ENCODE results near the gene SOHLH1.

Gene SOHLH1

GRCh38 chr9:135699440-135699839 lies at the start of gene SOHLH1:
SOHLH1 (minus strand) TSS chr9:135699481; CDS start chr9:135699467, 14 bp downstream.
- no peak for DNase-seq (ENCODE audit: low read depth in 1 of 2, low spot score in 1 of 2)
- TF ChIP-seq JUND (IDR thresholded peaks at IDR 0.05; ENCODE audit: low read depth): no peak
- in situ Hi-C loops (cut with HindIII; ENCODE audit: low pct_unique_long_range_greater_than_20kb, low sequenced_read_pairs): no loop called here

GRCh38 chr9:135748676-135749075 lies 49.4 kb upstream of the SOHLH1 start:
- in situ Hi-C loops (cut with HindIII; ENCODE audit: low pct_unique_long_range_greater_than_20kb, low sequenced_read_pairs): no loop called here
- DNase-seq (ENCODE audit: low read depth in 1 of 2, low spot score in 1 of 2): no peak
- TF ChIP-seq JUND (IDR thresholded peaks at IDR 0.05; ENCODE audit: low read depth): no peak

DNA sequence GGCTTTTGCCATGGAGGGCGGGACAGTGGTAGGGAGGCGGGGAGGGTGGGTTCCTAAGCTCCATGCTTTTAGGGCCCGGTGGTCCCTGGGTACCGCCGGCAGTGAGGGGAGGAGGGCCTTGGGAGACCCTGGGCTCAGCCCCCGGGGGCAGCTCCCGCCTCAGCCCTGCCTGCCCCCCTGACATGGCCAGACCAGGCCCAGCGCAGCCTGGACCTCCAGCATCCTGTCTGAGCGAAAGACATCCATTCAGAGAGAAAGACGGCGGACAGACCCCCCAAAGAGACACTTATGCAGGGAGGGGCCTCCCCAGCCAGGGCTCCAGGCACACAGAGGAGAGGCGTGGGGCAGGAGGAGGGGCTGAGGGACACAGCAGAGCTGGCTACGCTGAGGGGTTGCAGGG lies 48.0 kb upstream of the SOHLH1 start:
- in situ Hi-C loops (cut with HindIII; ENCODE audit: low pct_unique_long_range_greater_than_20kb, low sequenced_read_pairs): no loop called here
- no peak for DNase-seq (ENCODE audit: low read depth in 1 of 2, low spot score in 1 of 2)
- no peak for TF ChIP-seq JUND (IDR thresholded peaks at IDR 0.05; ENCODE audit: low read depth)

DNA sequence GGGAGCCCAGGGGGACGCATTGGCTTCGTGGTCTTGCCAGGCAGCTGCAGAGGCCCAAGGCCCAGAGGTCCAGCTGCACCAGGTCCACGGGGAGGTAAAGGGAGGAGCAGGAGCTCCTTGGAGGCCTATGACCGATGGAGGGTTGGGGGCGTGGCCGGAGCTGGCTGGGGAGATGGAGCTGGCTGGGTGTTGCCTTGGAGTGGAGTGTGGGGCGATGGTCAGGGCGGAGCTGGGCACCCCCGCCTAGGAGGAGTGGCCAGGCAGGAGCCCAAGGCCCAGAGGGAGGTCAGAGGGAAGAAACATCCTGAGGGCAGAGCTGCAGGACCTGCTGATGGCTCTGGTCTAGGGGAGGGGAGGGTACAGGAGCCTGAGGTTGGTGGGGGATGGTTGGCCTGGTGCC lies 47.3 kb upstream of the SOHLH1 start:
- in situ Hi-C loops (cut with HindIII; ENCODE audit: low pct_unique_long_range_greater_than_20kb, low sequenced_read_pairs): no loop called here
- TF ChIP-seq JUND (IDR thresholded peaks at IDR 0.05; ENCODE audit: low read depth): no peak

DNA sequence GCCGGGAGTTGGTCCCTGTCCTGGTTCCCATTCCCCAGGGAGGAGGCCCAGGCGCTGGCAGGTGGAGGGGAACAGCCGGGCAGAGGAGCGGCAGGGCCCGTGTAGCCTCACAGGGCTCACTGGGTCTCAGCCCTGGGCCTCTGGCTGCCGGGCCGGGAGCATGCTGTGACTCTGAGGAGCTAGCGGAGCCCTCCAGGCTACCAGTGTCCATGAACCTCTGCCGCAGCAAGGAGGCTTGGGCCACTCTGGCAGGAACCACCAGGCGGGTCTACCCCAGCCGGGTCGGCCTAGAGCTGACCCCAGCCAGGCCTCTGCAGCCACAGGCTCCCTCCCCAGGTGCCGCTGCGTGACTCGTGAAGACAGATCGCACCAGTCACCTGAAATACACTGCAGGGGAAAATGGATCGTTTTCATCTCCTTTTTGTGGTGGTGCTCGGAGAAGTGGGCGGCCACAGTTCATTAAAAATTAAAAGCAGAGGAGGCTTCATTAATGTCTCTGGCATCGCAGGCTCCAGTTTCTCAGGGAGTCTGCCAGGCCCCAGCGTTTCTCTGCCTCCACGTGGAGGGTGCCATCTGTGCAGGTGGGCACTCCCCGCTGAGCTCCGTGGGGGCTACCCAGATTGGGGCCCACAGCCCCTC lies 46.5 kb upstream of the SOHLH1 start:
- no peak for TF ChIP-seq JUND (IDR thresholded peaks at IDR 0.05; ENCODE audit: low read depth)
- in situ Hi-C loops (cut with HindIII; ENCODE audit: low pct_unique_long_range_greater_than_20kb, low sequenced_read_pairs): no loop called here
- DNase-seq (ENCODE audit: low read depth in 1 of 2, low spot score in 1 of 2): no peak

More for the DNA sequence above, 47.3 kb upstream of the SOHLH1 start:
- DNase-seq (ENCODE audit: low read depth in 1 of 2, low spot score in 1 of 2): no peak

DNA sequence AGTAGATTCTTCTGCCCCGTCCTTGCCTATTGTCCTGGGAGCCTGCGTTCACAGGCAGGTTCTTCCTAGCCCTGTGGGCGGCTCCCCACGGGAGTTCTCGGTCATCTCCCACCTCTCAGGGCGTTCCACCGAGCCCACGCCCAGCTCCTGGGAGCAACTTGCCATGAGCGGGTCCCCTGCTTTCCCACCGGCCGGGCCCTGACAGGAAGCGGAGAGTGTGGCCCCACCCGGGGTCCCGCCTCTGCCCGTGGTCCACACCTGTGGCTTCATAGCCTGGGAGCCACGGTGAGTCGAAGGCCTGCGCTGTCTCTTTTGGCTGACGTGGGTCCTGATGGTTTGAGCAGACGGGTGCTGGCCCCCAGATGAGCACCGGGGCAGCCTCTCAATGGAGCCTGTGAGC lies 45.9 kb upstream of the SOHLH1 start:
- DNase-seq (ENCODE audit: low read depth in 1 of 2, low spot score in 1 of 2): no peak
- in situ Hi-C loops (cut with HindIII; ENCODE audit: low pct_unique_long_range_greater_than_20kb, low sequenced_read_pairs): no loop called here
- no peak for TF ChIP-seq JUND (IDR thresholded peaks at IDR 0.05; ENCODE audit: low read depth)

DNA sequence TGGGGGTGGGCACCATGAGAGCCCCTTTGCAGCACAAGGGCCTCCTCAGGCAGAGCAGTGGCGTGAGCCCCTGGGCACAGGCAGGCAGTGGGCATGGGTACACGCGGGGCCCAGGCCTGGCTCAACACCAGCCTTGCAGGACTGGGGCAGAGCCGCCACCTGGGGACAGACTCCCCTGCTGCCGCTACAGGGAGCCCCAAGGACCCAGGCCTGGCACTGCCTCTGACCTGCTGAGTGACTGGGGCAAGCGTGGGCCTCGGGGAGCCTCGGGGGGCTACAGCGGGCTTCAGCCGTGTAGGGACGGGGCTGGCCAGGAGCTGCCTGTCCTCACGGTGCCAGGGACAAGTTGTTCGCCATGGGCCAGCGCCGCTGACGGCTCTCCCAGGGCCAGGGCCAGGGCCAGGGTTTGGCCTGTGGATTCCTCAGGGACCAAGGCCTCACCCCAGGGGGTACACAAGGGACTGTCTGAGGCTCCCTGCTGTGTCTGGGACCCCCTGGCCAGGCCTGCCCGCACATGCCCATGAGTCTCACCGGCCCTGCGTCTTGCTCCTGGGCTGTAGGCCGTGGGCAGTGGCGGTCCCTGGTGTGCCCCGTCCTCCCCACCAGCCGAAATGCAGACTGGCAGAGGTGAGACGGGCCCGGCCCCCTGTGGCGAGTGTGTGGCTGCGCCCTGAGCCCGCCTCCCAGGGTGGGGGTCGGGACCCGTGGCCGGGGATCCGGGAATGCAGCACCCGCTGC lies 45.2 kb upstream of the SOHLH1 start:
- no peak for TF ChIP-seq JUND (IDR thresholded peaks at IDR 0.05; ENCODE audit: low read depth)
- in situ Hi-C loops (cut with HindIII; ENCODE audit: low pct_unique_long_range_greater_than_20kb, low sequenced_read_pairs): no loop called here
- no peak for DNase-seq (ENCODE audit: low read depth in 1 of 2, low spot score in 1 of 2)

DNA sequence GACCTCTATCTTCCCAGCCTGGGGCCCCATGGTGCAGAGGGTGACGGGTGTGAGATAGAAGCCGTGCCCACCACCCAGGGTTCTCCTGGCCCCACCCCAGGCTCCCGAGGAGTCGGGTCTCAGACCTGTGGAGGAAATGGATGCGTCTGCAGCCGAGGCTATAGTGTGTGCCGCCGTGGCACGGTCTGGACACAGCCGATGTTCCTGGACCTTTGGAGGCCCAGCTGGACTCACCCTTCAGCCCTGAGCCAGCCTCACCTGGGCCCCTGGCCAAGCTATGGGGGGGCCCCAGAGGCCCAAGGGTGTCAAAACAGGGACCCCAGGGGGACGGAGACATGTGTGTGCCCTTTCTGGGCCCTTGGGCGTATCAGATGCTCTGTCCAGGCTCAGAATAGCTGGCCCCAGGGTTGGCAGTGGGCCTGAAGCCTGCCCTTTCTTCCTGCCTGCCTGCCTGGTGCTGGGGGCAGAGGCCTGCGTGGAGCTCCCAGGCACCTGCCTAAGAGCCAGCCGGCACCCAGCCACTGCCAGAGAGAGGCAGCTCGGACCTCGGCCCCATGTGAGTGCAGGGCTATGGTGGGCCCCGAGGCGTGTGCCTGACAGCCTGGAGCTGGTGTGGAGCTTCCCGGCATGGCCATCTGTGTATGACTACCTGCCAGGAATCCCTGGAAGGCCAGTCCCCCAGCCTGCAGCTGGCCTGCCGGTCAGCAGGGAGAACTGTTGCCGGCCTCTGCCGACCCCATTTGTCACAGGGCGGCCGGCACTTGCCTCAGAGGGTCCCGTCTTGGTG lies 44.5 kb upstream of the SOHLH1 start:
- no peak for DNase-seq (ENCODE audit: low read depth in 1 of 2, low spot score in 1 of 2)
- TF ChIP-seq JUND (IDR thresholded peaks at IDR 0.05; ENCODE audit: low read depth): no peak
- in situ Hi-C loops (cut with HindIII; ENCODE audit: low pct_unique_long_range_greater_than_20kb, low sequenced_read_pairs): no loop called here

- in situ Hi-C loops (cut with HindIII; ENCODE audit: low pct_unique_long_range_greater_than_20kb, low sequenced_read_pairs): no loop called here
These were observed 43.7 kb upstream of the SOHLH1 start for GRCh38 chr9:135743021-135743420.

DNA sequence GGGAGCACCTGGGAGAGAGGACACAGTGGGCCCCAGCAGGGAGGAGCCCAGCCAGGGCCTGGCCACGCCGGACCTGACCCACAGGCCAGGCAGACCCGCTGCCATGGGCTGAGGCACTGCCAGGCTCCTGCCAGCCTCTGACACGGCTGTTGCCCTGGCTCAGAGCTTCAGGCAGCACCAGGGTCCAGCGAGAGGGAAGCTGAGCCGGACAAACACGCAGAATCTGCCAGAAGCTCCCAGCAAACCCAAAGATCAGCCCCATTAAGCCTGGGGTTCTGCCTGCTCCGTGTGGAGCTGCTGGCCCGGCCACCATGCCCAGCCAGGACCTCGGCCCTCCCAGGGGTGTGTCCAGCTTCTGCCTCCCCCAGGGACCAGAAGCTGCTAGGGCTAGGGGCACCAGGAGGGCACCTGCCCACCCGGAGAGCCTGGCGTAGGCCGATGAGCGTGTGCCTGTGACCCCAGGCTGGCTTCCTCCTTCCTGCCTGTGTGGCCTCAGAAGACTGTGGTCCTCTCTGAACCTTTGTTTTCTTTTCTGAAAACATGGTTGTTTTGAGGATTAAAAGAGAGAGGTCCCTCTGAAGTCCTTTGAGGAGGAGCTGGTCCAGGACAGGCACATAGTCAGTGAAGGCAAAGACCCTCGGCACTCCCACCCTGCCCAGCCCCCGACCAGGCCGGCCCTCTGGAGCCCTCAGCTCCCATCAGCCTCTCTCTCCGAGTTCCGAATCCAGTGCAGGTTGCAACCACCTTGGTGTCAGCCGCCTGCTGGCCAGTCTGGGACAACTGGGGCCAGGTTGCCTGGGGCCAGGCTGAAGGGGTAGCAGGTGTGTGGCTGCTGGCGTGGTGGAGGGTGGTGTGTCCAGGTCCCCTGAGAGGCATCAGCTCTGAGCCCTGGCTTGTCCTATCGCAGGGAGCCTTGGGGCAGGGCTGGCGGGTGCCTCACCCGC lies 42.3 kb upstream of the SOHLH1 start:
- no peak for TF ChIP-seq JUND (IDR thresholded peaks at IDR 0.05; ENCODE audit: low read depth)
- DNase-seq (ENCODE audit: low read depth in 1 of 2, low spot score in 1 of 2): no peak
- in situ Hi-C loops (cut with HindIII; ENCODE audit: low pct_unique_long_range_greater_than_20kb, low sequenced_read_pairs): no loop called here

More at GRCh38 chr9:135743021-135743420, 43.7 kb upstream of the SOHLH1 start:
- TF ChIP-seq JUND (IDR thresholded peaks at IDR 0.05; ENCODE audit: low read depth): no peak
- DNase-seq (ENCODE audit: low read depth in 1 of 2, low spot score in 1 of 2): no peak

DNA sequence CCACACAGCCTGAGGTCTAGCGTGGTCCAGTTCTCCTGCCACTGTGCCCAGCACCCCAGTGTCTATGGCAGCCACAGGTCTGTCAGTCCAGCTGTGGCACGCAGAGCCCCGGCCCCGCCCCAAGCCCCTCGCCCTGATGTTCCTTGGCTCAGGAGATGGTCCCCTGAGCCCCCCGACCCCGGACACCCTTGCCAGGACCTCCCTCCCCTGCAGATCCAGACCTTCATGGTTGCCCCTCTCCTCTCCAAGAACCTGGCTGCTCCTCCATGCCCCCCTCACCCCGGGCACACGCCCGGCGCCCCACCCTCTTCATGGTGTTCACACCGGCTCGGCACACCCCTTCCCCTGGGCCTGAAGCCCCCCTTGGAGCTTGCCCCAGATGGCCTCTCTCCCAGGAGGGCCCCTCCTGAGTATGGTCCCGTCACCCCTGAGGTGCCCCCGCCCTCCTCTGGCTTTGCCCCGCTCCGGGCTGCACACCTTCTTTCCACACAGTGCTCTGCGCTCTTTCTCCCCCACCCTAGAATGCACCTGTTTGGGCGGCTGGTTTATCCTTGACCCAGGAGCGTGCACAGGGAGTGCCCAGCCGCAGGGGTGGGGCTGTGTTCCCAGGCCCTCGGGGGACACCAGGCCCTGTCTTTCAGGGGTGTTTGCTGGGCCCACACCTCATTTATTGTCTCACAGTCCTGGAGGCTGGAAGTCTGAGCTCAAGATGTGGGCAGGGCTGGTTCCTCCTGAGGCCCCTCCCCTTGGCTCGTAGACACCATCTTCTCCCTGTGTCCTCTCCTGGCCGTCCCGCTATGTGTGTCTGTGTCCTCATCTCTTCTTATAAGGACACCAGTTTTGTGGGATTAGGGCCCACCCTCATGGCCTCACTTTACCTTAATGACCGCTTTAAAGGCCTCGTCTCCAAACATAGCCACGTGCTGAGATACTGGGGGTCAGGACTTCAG lies 40.3 kb upstream of the SOHLH1 start:
- no peak for TF ChIP-seq JUND (IDR thresholded peaks at IDR 0.05; ENCODE audit: low read depth)
- in situ Hi-C loops (cut with HindIII; ENCODE audit: low pct_unique_long_range_greater_than_20kb, low sequenced_read_pairs): no loop called here
- peak in 1 of 2 experiments; percentile 35 for DNase-seq (ENCODE audit: low read depth in 1 of 2, low spot score in 1 of 2)
